HG02973 (cell line): ENCODE results near the gene SLC28A3.
A peak's percentile ranks its signal among the peaks of the same experiment; 100 is the strongest.

Experiments used
- ATAC-seq: cut with Tn5 transposase; IDR thresholded peaks from one replicate; pipeline ENCODE4 v1.9.1; 2021; ENCODE audit warnings: moderate library complexity; ENCODE audit not compliant: unreplicated experiment

The SLC28A3 gene

DNA sequence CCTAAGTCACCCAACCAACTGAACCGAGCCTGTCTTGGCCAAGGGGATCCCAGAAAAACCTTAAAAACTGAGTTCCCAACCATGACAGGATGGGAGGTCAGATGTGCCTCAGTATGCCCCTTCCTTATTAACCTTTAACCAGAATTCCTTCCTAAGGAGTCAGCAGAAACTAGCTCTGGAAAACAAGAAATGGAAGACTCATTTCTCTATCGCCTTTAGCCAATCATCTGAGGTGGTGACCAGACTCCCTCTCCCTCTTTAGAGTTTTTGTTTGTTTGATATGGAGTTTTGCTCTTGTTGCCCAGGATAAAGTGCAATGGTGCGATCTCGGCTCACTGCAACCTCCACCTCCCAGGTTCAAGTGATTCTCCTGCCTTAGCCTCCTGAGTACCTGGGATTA lies 37.5 kb downstream of the SLC28A3 start:
- ATAC-seq, result no peak

DNA sequence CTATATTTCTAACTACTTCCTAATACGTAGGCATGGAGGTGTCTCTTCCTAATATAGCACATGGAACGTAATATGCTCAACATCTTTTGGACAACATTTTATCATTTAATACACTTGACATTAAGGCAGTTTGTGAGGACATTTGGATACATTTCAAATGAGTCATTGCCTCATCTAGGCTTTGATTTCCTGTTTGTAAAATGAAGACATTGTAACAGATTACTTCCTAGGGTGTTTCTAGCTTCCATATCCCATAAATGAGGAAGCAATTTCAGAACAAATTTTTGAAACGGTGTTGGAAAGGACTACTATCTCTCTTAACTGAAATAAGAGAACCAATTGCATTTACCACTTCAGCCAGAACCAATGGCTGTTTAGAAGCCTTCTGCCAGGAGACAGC lies 38.7 kb downstream of the SLC28A3 start:
- no peak for ATAC-seq

DNA sequence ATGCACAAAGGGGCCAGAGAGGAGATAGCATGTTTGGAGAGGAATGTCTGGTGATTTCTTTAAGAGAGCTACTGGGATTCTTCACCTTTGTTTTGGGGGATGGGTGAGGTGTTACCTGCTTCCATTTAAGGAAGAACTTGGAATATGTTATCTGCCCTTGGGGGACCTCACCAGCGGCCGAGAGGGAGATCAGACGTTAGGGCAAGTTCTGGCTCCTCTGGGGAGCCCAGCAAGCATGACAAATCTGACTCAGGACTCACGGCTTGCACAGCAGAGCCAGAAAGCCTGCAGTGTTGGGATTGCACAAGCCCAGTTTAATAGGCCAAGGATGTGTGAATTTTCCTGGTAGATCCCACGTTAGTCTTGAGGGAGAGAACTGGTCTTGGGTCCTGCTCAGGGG lies 40.3 kb downstream of the SLC28A3 start:
- ATAC-seq, result no peak

DNA sequence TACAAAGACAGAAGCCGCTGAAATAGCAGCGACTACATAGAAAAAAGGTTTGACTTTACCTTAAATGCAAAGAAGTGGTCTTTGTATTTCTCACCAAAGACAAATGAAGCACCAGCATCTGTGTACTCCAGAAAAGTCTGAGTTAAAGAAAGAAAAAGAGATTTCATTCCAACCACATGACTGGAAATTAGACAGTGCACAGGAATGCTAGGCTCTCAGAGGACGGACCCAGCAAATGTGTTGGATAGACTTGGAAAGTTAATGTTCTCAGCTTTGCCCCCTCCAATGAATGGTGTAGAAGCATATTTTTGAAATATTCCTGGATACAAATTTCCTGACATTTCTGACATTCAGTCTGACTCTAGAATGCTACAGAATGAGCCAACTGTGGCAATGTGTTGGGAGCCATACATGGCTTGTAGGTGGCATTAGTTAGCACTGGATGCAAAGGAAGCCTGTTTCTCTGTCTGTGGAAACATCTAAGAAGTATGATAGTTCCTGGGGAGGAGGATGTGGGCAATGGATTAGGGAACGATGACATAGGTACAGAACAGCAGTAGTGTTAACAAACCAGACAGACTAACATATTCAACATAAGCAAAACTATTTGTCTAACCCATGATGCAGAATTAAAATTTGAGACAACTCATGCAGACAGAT lies 43.3 kb downstream of the SLC28A3 start:
- ATAC-seq, result no peak

DNA sequence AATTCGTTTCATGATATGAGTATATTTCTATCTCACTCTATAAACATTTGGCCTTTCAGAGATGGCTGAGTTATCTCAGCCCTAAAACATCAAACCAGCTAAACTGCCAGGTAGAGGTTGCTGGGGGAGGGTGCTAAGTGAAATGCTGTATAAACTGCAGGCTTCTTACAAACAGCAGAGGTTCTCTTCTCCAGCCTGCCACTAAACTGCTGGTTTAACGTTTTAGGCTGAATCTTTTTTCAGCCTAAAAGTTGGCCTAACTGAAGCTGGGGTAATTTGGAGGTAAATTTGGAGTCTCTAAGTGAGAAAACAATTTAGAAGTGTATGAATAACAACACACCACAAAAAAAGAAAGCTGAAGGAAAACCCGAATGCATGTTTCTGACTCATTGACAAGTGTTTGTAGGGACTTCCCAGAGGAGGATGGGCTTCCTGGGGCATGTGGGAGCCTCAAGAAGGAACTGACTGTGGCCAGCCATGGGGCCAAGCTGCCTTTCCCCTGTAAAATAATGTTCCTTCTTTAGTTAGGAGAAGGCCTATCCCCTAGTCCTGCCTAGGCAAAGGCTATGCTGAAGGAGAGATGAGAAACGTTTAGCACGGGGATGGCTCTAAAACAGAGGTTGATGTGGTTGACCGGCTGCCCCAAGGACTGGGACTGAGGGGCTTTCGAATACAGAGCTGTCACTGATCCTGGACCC lies 44.3 kb downstream of the SLC28A3 start:
- peak; percentile 52 for ATAC-seq

DNA sequence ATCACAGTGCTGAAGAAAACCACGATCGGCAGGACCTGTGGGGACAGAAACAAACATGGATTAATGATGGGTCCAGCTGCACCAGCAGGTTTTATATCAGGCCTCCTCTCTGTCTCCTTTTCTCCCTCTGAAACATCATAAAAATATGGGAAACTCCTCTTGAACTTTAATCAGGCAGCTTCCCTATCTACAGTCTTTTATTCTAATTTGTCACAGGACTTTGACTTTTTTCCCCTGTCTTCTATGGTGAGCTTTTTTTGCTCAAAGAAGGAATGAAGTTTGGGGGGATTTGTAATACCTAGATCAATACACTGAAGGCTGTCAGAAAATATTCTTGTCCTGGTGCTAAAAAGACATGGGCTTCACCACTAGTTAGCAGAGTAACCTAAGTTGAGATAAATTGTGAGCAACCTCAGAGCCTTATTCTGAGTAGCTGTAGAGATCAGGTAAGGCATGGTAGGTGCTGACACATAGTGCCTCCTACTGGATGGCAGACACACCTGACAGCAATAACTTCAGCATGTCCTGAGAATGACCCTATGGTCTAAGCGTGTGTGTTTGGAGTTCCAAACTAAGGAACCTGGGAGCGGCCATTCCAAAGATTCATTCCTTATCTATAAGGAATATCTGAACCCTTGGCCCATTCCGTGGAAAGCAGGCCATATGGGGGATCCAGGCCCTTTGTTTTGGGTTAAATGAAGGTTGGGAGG lies 46.2 kb downstream of the SLC28A3 start:
- ATAC-seq, result no peak

DNA sequence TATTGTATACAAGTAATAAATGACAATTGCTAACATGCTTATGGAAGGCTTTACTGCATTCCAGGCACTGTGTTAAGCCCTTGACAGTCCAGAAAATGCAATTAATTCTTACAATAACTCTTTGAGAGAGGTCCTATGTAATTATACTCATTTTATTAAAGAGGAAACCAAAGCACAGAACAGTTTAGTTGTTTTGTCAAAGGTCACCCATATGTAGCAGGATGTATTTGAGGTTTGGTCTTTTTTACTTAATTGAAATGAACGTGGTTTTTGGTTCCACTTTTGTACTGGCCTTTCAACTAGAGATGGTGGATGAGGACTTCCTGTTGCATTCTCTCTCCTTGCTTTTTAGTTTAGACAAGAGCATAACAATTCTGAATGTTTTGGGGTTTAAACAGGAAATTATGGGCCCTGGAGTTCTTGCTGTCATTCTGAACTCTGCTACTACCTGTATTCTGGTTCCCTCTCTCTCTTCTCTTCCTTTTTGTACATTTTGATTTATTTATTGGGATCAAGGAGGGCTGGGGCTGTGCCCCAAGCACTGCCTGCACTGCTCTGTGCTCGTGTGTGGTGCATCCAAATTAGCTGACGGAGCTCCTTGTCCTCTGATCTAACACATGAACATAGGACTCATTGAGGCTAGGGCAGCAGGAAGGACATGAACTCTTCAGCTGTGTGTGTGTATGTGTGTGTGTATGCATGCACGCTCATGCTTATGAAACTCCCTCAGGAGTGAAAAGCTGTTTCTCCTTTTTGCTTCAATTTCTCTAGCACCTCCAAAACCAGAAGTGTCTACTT lies 47.4 kb downstream of the SLC28A3 start:
- ATAC-seq, result peak; percentile 47

DNA sequence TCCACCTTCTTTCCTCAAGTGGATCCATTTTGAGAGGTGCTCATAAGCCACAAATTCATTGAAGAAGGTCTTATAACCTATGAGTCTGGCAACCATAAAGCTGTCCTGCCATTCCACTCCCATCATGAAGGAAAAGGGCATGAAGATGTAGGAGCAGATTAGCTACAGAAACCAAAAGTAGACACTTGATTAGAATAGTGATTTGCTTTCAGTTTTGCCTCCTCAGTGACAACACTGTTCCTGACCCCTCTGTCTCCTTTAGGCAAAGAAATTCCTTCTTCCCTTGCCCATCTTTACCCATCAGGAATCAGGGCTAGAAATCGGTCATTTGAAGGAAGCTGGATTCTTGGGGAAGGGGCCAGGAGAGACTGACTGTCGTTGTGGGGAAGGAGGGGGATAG lies 55.2 kb downstream of the SLC28A3 start:
- peak; percentile 63 for ATAC-seq

DNA sequence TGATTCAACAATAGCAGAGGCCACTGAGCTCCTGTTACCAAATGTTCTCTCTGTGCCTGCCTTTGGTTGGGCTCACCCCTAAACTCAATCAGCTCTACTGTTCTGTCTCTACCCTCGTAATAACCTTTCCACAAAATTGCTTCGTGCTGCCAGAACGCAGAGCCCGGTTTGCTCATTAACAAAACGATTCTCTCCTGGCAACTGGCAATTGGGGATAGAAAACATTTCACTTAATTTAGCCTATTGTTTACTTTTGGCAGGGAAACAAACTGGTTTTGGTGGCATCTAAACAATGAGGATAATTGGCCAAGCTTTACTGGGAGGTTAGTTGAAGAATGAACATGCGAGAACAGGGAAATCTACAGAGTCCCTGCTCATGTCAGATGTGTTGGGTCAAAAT lies 56.6 kb downstream of the SLC28A3 start:
- ATAC-seq, result no peak

DNA sequence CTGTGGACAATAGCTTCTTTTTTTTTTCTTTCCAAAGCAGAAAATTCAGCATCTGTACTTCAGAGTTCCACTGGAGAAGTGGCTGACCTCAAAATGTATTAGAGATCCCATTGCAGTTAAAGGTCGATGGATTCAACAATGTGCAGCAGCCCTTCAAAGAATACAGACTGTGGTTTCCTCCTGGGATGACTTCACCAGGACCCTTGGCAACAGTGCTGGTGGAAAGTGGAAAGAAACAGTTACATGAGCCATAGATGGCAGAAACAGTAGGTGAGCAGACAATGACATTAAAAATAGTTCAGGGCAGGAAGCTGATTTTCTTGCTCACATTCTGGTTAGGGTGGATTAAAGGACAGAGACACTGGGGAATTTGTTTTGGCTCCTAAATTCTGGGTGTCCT lies 62.4 kb downstream of the SLC28A3 start:
- no peak for ATAC-seq

DNA sequence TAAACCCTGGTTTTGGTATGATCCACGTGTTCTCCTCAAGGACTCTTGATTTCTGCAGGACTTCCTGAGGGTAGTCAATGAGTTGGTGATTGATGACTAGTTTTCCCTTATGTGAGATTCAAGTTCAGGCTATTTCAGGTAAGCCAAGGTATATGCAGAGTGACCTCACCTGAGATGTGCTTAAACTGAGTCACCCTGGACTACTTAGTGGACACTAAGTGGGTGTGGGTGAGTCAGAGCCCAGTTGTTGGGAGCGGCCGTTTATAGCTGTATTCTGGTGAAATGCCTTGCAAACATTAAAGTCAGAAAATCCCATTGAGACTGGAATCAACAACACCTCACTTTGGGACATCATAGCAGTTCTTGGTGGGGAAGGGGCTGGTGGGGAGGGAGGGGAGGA lies 62.9 kb downstream of the SLC28A3 start:
- ATAC-seq, result no peak

DNA sequence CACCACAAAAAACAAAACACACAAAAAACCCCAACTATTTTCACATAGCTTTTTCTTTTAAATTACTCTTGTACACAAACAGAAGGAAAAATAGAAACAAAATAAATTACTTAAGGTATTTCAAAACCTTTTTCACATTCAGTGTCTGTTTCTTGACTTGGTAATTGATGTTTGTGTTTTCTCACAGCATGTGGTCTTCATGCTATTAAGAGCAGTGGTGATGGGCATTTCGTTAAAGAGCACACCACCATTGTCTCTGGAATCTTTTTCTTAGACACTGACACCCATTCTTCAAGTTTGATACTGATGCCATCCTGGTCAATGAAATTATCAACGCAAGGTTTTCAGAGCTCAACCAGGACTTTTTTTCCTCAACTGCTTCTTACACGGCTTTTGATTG lies 63.8 kb downstream of the SLC28A3 start:
- no peak for ATAC-seq

DNA sequence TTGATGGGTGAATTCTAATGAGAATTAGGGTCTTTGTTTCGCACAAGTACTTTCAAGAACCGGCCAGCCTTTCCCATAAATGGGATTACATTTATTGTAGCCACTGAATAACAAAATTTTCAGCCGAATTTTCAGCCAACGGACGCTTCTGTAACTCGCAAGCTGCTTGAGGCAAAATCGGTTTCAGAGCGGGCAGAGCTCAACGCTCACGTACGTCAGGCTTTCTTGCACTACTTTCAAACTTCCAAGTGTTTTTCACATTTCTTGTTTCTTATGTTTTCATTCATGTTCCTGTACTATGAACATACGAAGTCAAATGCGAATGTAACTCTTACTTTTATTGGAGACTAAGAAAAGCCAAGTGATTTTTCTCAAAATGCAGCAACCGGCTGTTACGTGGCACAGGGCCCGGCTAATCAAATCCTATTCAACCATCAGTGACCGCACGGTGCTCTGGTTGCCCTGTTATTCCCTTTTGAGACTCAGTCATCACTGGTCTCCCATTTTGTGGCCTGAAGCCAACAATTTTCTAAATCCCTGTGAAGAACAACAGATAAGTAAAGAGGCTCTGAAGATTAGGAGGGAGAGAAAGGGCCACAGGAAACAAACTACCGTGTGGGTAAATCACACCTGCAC lies 68.5 kb downstream of the SLC28A3 start:
- no peak for ATAC-seq

DNA sequence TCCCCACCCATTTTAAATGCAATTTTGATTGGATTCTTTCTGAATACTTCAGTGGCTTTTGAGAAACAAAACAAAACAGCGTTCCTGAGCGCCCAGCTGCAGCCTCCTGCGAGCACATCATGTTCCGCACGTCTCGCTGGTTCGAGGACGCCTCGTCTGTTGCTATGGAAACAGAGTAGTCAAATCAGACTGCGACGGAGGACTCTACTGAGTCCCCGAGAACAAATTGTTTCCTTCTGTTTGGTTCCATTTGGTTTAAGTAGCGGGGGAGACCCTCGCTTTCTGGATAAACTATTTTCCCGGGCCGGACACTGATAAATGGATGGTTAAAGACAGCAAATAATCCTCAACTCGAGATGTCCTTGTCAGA lies 69.0 kb downstream of the SLC28A3 start:
- peak; percentile 99 for ATAC-seq

DNA sequence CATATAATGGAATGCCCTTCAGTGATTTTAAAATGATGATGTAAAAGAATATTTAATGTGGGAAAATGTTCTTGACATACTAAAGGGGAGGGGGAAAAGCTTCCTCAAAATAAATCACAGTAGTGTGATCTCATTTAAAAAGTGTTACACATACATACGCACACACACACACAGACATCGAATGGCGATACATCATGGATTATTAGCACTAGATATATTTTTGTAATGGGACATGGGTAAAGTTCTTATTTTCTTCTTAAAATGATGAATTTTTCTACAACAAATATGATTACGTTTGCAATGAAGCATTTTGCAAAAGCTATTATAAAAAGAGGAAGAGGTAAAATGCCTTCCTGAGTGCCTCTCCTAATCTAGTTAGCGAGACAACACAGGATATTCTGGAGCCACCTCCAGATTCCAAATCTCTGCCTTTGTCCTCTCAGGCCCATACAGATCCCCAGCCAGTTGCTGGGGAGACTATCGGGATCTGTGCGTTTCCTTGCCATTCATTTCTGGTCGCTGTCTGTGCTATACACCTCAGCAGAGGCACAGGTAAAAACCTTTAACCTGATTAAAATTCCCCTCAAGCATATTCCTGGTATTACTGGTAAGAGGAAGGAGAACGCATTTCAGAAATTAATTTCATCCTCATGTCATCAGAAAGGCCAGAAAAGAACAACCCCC lies 69.6 kb downstream of the SLC28A3 start:
- peak; percentile 6 for ATAC-seq

DNA sequence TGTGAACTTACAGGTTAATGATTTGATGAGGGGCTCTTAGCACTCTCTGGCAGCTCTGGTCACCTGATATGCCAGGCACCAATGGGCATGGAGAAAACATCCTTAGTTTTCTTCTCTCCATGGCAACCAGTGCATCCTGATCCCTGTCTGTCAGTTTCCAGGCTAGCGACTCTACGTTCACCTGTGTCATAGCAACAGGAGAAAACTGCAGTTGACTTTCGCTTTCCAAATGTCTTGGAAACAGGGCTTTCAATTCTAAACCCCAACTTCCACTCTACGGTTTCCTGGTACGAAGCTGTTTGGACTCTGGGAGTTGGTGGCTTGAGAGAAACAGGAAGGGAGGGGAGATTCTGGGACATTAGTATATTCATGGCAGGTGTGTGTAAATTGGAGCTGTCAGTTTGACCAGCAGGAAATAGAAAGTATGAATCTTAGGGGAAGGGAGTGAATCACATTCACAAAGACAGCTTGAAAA lies 74.4 kb downstream of the SLC28A3 start:
- peak; percentile 55 for ATAC-seq

DNA sequence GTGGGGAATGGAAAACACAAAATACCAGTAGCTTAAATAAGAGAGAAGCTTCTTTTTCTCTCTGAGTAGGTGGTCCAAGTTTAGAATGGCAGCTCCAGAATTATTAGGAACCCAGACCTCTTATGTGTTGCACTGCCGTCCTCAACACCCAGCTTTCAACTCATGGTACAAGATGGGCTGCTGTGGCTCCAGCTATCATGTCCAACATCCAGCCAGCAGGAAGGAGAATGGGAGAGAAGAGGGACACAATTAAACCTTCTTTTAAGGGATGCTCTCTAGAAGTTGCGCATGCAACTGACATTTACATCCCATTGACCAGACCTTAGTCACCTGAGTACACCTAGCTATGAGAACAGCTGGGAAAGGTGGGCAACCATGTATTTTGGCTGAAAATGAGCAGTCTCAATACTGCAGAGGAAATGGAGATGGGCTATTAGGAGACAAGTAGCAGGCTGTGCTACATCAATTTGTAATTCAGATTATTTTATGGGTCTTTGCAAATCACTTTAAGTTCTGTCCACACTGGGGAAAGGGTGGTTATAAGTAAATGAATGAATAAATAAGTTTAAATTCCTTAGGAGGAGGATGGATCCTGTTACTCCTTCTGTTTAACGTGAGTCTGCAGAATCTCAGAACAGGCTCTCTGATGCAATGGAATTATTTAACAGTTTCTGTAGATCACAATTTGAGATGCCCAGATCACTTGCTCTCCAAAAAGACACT lies 76.1 kb downstream of the SLC28A3 start:
- no peak for ATAC-seq

DNA sequence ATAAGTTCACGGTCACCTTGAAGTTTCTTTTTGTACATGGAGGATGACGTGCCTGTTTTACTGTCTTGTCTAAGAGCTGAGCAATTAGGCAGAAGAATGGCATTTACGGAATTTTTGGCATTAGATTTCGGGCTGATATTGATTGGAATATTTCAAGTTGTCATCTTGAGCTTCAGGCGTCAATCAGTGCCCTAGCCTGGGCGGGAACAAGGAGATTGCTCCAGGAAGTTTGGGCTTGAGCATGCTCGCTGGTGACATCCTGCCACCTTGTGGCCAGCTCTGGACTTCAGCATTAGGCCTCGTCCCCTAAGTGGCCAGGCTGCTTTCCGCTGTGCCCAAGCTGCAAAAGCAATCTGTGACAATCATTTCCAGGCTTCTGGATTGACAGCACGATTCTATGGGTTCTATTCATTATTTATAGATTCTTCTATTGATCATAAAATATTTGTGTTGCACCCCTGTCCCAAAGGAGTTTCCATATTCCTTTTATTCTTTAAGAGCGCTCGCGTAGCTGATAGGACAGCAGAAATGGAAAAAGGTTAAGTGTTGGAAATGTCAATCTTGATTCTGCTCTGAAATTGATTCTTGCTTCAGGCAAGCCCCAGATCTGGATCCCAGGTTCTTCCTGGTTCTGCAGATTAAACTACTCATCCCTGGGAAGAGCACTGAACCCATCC lies 79.3 kb downstream of the SLC28A3 start:
- peak; percentile 72 for ATAC-seq

DNA sequence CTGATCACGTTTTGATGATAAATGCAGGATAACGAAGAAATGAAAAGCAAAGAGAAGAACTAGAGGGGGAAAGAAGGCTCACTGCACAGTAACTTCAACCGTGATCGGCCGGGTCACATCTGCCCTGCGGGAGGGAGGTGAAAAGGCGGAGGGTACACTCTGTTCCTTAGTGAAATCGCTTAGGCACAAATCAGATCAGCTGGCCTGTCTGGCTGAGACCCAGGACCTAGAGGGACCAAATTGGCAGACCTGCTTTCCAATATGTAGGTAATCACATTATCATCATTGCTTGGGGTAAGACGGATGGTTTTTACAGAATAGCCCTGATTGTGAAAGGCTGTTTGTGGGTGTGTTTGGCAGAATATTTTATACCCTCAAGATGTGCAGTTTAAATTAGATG lies 82.2 kb downstream of the SLC28A3 start:
- ATAC-seq, result no peak
